Measurements from ENCODE around the gene VANGL2. TPM values are rescaled to one million over a fixed set of nuclear protein-coding genes. Genes with fewer than 3 reads are reported as not detected.
A peak's percentile ranks its signal among the peaks of the same experiment; 100 is the strongest.

The VANGL2 gene
- total and polyA plus RNA-seq, 11 donors, result 0.94 to 3.2 (median 1.9) TPM

DNA sequence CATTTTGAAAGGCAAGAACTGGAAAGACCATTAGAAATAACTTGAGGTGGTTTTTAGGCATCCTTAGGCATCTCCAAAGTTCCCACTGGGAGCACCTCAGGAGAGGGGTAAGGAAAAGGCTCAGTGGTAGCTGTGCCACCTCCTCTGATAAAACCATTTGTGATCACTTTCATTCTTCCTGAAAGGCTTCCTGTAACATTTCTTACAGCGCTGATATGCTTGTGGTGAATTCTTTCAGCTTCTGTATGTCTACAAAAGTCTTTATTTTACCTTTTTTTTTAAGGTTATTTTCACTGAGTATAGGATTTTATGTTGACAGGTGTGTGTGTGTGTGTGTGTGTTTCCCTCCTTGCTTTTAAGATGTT is 54.8 kb downstream of the VANGL2 start:
- Histone ChIP-seq H3K36me3 (no peaks in the 10 kb centered on the region), H3K27me3 (no peaks in the 10 kb centered on the region), H3K27ac (no peak overlapping the region), H3K4me1 (peaks cover 0 to 1% (median 0%) of the 10 kb centered on the region in 12 donors), H3K9me3 (no peaks in the 10 kb centered on the region), H3K4me3 (no peak overlapping the region)
- TF ChIP-seq, protein P1, sequence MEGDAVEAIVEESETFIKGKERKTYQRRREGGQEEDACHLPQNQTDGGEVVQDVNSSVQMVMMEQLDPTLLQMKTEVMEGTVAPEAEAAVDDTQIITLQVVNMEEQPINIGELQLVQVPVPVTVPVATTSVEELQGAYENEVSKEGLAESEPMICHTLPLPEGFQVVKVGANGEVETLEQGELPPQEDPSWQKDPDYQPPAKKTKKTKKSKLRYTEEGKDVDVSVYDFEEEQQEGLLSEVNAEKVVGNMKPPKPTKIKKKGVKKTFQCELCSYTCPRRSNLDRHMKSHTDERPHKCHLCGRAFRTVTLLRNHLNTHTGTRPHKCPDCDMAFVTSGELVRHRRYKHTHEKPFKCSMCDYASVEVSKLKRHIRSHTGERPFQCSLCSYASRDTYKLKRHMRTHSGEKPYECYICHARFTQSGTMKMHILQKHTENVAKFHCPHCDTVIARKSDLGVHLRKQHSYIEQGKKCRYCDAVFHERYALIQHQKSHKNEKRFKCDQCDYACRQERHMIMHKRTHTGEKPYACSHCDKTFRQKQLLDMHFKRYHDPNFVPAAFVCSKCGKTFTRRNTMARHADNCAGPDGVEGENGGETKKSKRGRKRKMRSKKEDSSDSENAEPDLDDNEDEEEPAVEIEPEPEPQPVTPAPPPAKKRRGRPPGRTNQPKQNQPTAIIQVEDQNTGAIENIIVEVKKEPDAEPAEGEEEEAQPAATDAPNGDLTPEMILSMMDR (IDR thresholded peaks at IDR 0.05), result no peak
- no peak for TF ChIP-seq POLR2A (IDR thresholded peaks at IDR 0.05)
- DNase-seq, result no peak
- intact Hi-C loops (cut with DNase I), result no loop called here
- no peak for ATAC-seq
- WGBS, 4 donors, result 66 to 85% (median 71%) methylated on average over 1 of the region's 1 CpG

DNA sequence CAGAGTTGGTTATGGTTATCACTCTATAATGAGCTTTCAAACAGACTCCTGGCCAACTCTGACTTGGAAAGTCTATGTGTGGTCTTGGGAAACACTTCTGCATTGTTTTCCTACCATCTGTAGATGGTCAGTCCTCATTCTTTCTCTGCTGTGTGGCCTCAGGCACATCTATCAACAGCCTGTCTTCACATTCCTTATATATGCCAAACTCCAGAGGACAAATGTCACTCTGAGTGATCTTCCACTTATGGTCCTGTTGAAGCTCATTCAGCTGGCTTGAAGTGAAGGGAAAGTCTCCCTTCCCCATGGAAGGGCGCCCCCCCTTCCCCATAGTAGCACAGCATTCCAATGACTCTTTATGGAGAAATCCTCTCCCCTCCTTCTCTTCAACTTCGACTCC is 58.7 kb downstream of the VANGL2 start:
- H3K4me3 ChIP-seq, result no peak overlapping the region
- H3K4me1 ChIP-seq, result peaks cover 0 to 11% (median 0%) of the 10 kb centered on the region in 12 donors
- intact Hi-C loops (cut with DNase I), result no loop called here
- H3K36me3 ChIP-seq, result no peaks in the 10 kb centered on the region
- H3K27ac ChIP-seq, result no peak overlapping the region
- 34 to 50% (median 36%) methylated on average over 2 of the region's 2 CpGs for WGBS, 4 donors
- H3K27me3 ChIP-seq, result no peaks in the 10 kb centered on the region
- DNase-seq (no peak), ATAC-seq (no peak)
- no peaks in the 10 kb centered on the region for H3K9me3 ChIP-seq
- no peak for TF ChIP-seq POLR2A (IDR thresholded peaks at IDR 0.05)
- TF ChIP-seq, protein P1 (IDR thresholded peaks at IDR 0.05), result no peak

DNA sequence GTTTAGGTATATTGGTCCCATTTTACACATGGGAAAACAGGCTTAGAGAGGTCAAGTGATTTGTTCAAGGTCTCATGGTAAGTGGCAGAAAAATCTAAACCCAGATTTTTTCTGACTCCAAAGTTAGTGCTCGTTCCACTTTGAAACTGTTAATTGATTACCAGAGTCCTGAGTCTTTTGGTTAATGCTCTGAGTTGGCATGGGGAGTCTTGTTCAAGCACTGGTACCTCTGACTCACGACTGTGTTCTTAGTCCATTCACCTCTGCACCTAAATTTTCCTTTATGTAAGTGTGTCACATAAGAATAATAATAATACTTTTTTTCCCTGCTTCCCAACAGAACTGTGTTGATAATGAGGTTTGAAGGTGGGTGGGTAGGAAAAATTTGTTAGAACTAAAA is 59.3 kb downstream of the VANGL2 start:
- Histone ChIP-seq H3K27ac (no peak overlapping the region), H3K27me3 (no peaks in the 10 kb centered on the region), H3K4me3 (no peak overlapping the region), H3K9me3 (no peaks in the 10 kb centered on the region), H3K36me3 (no peaks in the 10 kb centered on the region), H3K4me1 (peaks cover 0 to 11% (median 0%) of the 10 kb centered on the region in 12 donors)
- no peak for ATAC-seq
- intact Hi-C loops (cut with DNase I), result no loop called here
- TF ChIP-seq POLR2A (IDR thresholded peaks at IDR 0.05), result no peak
- TF ChIP-seq, protein P1 (IDR thresholded peaks at IDR 0.05), result no peak
- 82 to 98% (median 83%) methylated on average over 2 of the region's 2 CpGs for WGBS, 4 donors
- DNase-seq, result no peak

DNA sequence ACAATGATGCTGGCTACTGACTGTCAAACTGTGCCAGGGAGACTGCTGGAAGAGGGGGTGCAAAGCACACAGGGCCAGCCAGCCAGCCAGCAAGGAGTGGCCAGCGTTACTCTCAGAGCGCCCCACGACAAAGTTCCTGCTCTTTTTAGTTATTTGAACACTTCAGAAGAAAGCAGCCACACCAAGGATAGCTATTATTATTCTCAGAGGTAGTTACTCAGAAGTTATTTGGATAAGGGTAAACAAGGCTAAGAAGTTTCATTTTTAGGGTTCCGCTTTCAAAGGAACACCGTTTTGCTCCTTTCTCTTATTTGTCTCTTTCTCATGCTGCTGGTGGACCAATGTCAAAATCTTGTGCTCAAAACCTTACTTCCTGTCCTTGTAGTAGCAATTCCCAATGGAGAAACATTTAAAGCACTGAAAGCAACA is 59.9 kb downstream of the VANGL2 start:
- ATAC-seq (no peak), DNase-seq (no peak)
- WGBS, 4 donors, result 68 to 82% (median 80%) methylated on average over 5 of the region's 5 CpGs
- Histone ChIP-seq H3K4me3 (no peak overlapping the region), H3K27ac (peak overlapping the region in 1 of 12 donors; percentile 40), H3K36me3 (no peaks in the 10 kb centered on the region), H3K27me3 (no peaks in the 10 kb centered on the region), H3K9me3 (no peaks in the 10 kb centered on the region), H3K4me1 (peaks cover 0 to 11% (median 0%) of the 10 kb centered on the region in 12 donors)
- TF ChIP-seq POLR2A (IDR thresholded peaks at IDR 0.05), result no peak
- TF ChIP-seq, protein P1 (IDR thresholded peaks at IDR 0.05), result no peak
- intact Hi-C loops (cut with DNase I), result no loop called here
